Heart left ventricle (tissue), 16 donors: ENCODE results near the gene EDRF1. TPM values are rescaled to one million over a fixed set of nuclear protein-coding genes. Genes with fewer than 3 reads are reported as not detected.
A peak's percentile ranks its signal among the peaks of the same experiment; 100 is the strongest.

Experiments
- ATAC-seq, 4 donors: fragments of 200-7000 bp; cut with Tn5 transposase; one replicate each; pipeline ENCODE4 v1.9.1; 2020 to 2022; ENCODE audit warnings: moderate library complexity in 4 of 4, mild to moderate bottlenecking in 3 of 4, moderate number of reproducible peaks in 1 of 4
- DNase-seq, 5 donors: peaks; one replicate each; pipeline ENCODE4 v3.0.0-alpha.2; 2020
- H3K27ac ChIP-seq, 12 donors: fragments of 200-600 bp; sonication (generic) in 4 of 12; one replicate each; pipeline versions ENCODE4 v1.5.0 to v1.8.0; 2016 to 2022; ENCODE audit warnings: mild to moderate bottlenecking in 2 of 12
- H3K27me3 ChIP-seq, 9 donors: fragments of 200-600 bp; sonication (generic) in 2 of 9; one replicate each; pipeline versions ENCODE4 v1.5.1 to v1.8.0; 2016 to 2022; ENCODE audit warnings: mild to moderate bottlenecking in 3 of 9
- H3K36me3 ChIP-seq, 9 donors: fragments of 200-600 bp; sonication (generic) in 2 of 9; one replicate each; pipeline versions ENCODE4 v1.5.0 to v1.8.0; 2018 to 2022; ENCODE audit warnings: mild to moderate bottlenecking in 2 of 9
- H3K4me1 ChIP-seq, 12 donors: fragments of 200-600 bp; sonication (generic) in 4 of 12; one replicate each; pipeline versions ENCODE4 v1.5.0 to v1.8.0; 2016 to 2022; ENCODE audit warnings: mild to moderate bottlenecking in 3 of 12
- H3K4me3 ChIP-seq, 12 donors: fragments of 200-600 bp; sonication (generic) in 4 of 12; one replicate each; pipeline versions ENCODE4 v1.5.0 to v1.8.0; 2017 to 2022; ENCODE audit warnings: mild to moderate bottlenecking in 9 of 12, moderate library complexity in 4 of 12
- H3K9me3 ChIP-seq, 12 donors: fragments of 200-600 bp; sonication (generic) in 4 of 12; one replicate each; pipeline versions ENCODE4 v1.5.0 to v1.8.0; 2016 to 2022; ENCODE audit warnings: mild to moderate bottlenecking in 1 of 12
- CTCF ChIP-seq, 12 donors: fragments of 200-600 bp; sonication (generic) in 4 of 12; IDR thresholded peaks; one replicate each; pipeline versions ENCODE4 v1.5.0 to v1.8.0; 2018 to 2022; ENCODE audit warnings: antibody characterized with exemption in 12 of 12, mild to moderate bottlenecking in 5 of 12
- POLR2A ChIP-seq, 2 donors: fragments of 450-650 bp; IDR thresholded peaks; one replicate each; pipeline ENCODE4 v1.6.1; 2017; ENCODE audit warnings: antibody characterized with exemption in 2 of 2, mild to moderate bottlenecking in 2 of 2, moderate library complexity in 2 of 2
- WGBS, 4 donors: extraction: QIAGEN DNeasy Blood & Tissue Kit in 2 of 4; methylation state at CpG; one replicate each; pipeline versions ENCODE4 v1.1.5 to v1.1.7; 2013 to 2018; 5-methylcytosine and 5-hydroxymethylcytosine counted together
- intact Hi-C, 10 donors: fragments of 100-400 bp; cut with DNase I; formaldehyde crosslinking; loops; one replicate each; pipeline versions ENCODE4 v1.11.1 to v1.14.2; 2022
- polyA plus RNA-seq, 2 donors: library from polyadenylated mRNA; stranded (reverse); fragments of 200-250 nt; gene quantifications; one replicate each; pipeline ENCODE4 v1.2.3, GENCODE V29; 2013
- total RNA-seq, 9 donors: library from RNA; depleted of rRNA in 2 of 9; stranded (reverse); fragments of >200 nt in 2 of 9; fragmentation: NEBNext Ultra II Directional in 3 of 9; extraction: Animal tissue kit (Norgen Biotek cat#: 25700) in 3 of 9; gene quantifications; one replicate each; pipeline versions ENCODE4 v1.1.0 to v1.2.4, GENCODE V29; 2016 to 2023
- donor health status: ischemic (EF 13 %, LVEDD 7.1; RV severe dilation, severe dysfunction).
- donor health status: healthy with polysubstance abuse.
- donor health status: DM: no; HTN: yes; CAD: no.
- donor health status: DM: no; HTN: no; CAD: no.
- donor health status: ischemic (EF 25% LVEDD 6.9; RV normal size, moderate dysfunction).
- donor health status: ischemic (EF 25% LVEDD 5.7; RV mildly dilated, moderate dysfunction).
- donor health status: healthy.
- donor health status: DM: yes; HTN: yes; CAD: no.
- donor health status: ischemic (EF 35%, LVEDD 5.7; RV mildly dilated, moderate dysfunction).
- donor health status: nonischemic (EF 11% LVEDD 7.7; RV severe dilation, severe dysfunction).
- donor health status: DM: yes; HTN: yes; CAD: no.
- donor health status: PGD.
- donor health status: ischemic (EF 29% LVEDD 5.4; RV normal size, mild dysfunction).
- donor health status: nonischemic (EF 23%, LVEDD 6.1; RV moderate dilation, normal function).

EDRF1 gene
- total and polyA plus RNA-seq, 11 donors, result 6.9 to 13.9 (median 9.8) TPM

- Histone ChIP-seq H3K9me3 (peaks cover 0 to 12% (median 0%) of the 10 kb centered on the region in 12 donors), H3K4me3 (no peak overlapping the region), H3K4me1 (peaks cover 0 to 5% (median 0%) of the 10 kb centered on the region in 12 donors), H3K27me3 (no peaks in the 10 kb centered on the region), H3K27ac (no peak overlapping the region), H3K36me3 (no peaks in the 10 kb centered on the region)
- 77 to 83% (median 79%) methylated on average over 6 of the region's 6 CpGs for WGBS, 4 donors
- ATAC-seq (peak in 2 of 4 donors; percentile 65 to 77), DNase-seq (no peak)
- intact Hi-C loops, result no loop called here
- no peak for TF ChIP-seq POLR2A (IDR thresholded peaks at IDR 0.05)
- no peak for TF ChIP-seq CTCF (IDR thresholded peaks at IDR 0.05)
Measured at GRCh38 chr10:125707541-125708468, 11.7 kb upstream of the EDRF1 start.

GRCh38 chr10:125708971-125709503 is 10.5 kb upstream of the EDRF1 start:
- Histone ChIP-seq H3K4me1 (peaks cover 0 to 5% (median 0%) of the 10 kb centered on the region in 12 donors), H3K27me3 (no peaks in the 10 kb centered on the region), H3K36me3 (no peaks in the 10 kb centered on the region), H3K27ac (no peak overlapping the region), H3K9me3 (peaks cover 0 to 15% (median under 1%) of the 10 kb centered on the region in 12 donors), H3K4me3 (no peak overlapping the region)
- DNase-seq (no peak), ATAC-seq (no peak)
- TF ChIP-seq CTCF (IDR thresholded peaks at IDR 0.05) (no peak), POLR2A (IDR thresholded peaks at IDR 0.05) (no peak)
- 70 to 74% (median 73%) methylated on average over 5 of the region's 5 CpGs for WGBS, 4 donors
- intact Hi-C loops, result no loop called here

GRCh38 chr10:125709553-125710474 is 9.7 kb upstream of the EDRF1 start:
- H3K27me3 ChIP-seq, result no peaks in the 10 kb centered on the region
- TF ChIP-seq CTCF (IDR thresholded peaks at IDR 0.05) (no peak), POLR2A (IDR thresholded peaks at IDR 0.05) (no peak)
- WGBS, 4 donors, result 33 to 40% (median 36%) methylated on average over 12 of the region's 12 CpGs
- H3K4me3 ChIP-seq, result peak overlapping the region in 5 of 12 donors; percentile 0 to 38 (median 4)
- H3K9me3 ChIP-seq, result peaks cover 0 to 20% (median 3%) of the 10 kb centered on the region in 12 donors
- no peak for ATAC-seq
- H3K36me3 ChIP-seq, result no peaks in the 10 kb centered on the region
- peaks cover 0 to 5% (median 0%) of the 10 kb centered on the region in 12 donors for H3K4me1 ChIP-seq
- intact Hi-C loops, result loop anchor here in 2 of 10 donors (10.0 kb wide), 2 partner anchors 545 to 795 kb away; partner anchors contain the start of gene CTBP2 (in 1 of the 2)
- H3K27ac ChIP-seq, result peak overlapping the region in 3 of 12 donors; percentile 2 to 43 (median 16)
- no peak for DNase-seq
